Activated CD4-positive, alpha-beta T cell treated with anti-CD3 and anti-CD28 coated beads, Interleukin-2, amount 50 U/mL, for 24 hours (primary cell): ENCODE results near the gene GJC1.
"Not testable (repeated sequence)": the region's sequence is repeated elsewhere in the genome, so short reads cannot be mapped to it uniquely, and the experiment has no call there.

ENCODE experiments used
- DNase-seq, 2 donors: peaks; one replicate each; pipeline ENCODE4 v3.0.0-alpha.2; 2020; ENCODE audit warnings: low read depth in 1 of 2, low spot score in 1 of 2

GJC1 gene

GRCh38 chr17:44846206-44846605 is 16.1 kb upstream of the GJC1 start:
- no peak for DNase-seq

GRCh38 chr17:44844390-44844830 is 14.3 kb upstream of the GJC1 start:
- no peak for DNase-seq

GRCh38 chr17:44842748-44843147 is 12.7 kb upstream of the GJC1 start:
- no peak for DNase-seq

GRCh38 chr17:44840936-44841335 is 10.8 kb upstream of the GJC1 start:
- DNase-seq, result no peak

GRCh38 chr17:44840274-44840673 is 10.2 kb upstream of the GJC1 start:
- DNase-seq, result no peak

- no peak for DNase-seq
Observed at GRCh38 chr17:44837196-44837595, 7.1 kb upstream of the GJC1 start.

GRCh38 chr17:44832805-44833204 is 2.7 kb upstream of the GJC1 start:
- no peak for DNase-seq

GRCh38 chr17:44831371-44831770 is 1.3 kb upstream of the GJC1 start:
- no peak for DNase-seq

- DNase-seq, result no peak
Observed at GRCh38 chr17:44830359-44831288, 537 bp upstream of the GJC1 start.

GRCh38 chr17:44828919-44829522 is 1.1 kb downstream of the GJC1 start:
- no peak for DNase-seq

- DNase-seq, result no peak
Observed at GRCh38 chr17:44827863-44828262, 2.2 kb downstream of the GJC1 start.

GRCh38 chr17:44826123-44826790 is 3.8 kb downstream of the GJC1 start:
- no peak for DNase-seq

GRCh38 chr17:44825236-44825635 is 4.9 kb downstream of the GJC1 start:
- not testable (repeated sequence) for DNase-seq

- DNase-seq, result no peak
Observed at GRCh38 chr17:44820631-44821212, 9.4 kb downstream of the GJC1 start.

GRCh38 chr17:44818508-44818907 is 11.6 kb downstream of the GJC1 start:
- not testable (repeated sequence) for DNase-seq

- DNase-seq, result no peak
Observed at GRCh38 chr17:44812263-44812662, 17.8 kb downstream of the GJC1 start.

GRCh38 chr17:44808656-44809388 is 21.3 kb downstream of the GJC1 start:
- not testable (repeated sequence) for DNase-seq

- no peak for DNase-seq
Observed at GRCh38 chr17:44808156-44808555, 21.9 kb downstream of the GJC1 start.

- DNase-seq, result no peak
Observed at GRCh38 chr17:44807817-44808155, 22.3 kb downstream of the GJC1 start.

GRCh38 chr17:44807093-44807816 is 22.8 kb downstream of the GJC1 start:
- no peak for DNase-seq
